Astrocyte of the cerebellum (primary cell): ENCODE measurements around the gene SEC16A.

Experiments
- DNase-seq: peaks from one replicate; pipeline ENCODE4 v3.0.0-alpha.2; 2011; ENCODE audit warnings: low read depth
- H3K4me3 ChIP-seq: 2 replicates; pipeline ENCODE4 v1.5.1; 2011; ENCODE audit warnings: mild to moderate bottlenecking, low read depth, low read length, moderate library complexity
- in situ Hi-C: cut with HindIII; loops from 2 replicates; pipeline ENCODE4 v1.10.0; 2017; ENCODE audit warnings: low sequenced_read_pairs
- TF ChIP-seq, protein P1 (sequence below): IDR thresholded peaks from 2 replicates; pipeline ENCODE4 v1.5.1; 2012; ENCODE audit warnings: low read length, low read depth, moderate library complexity, mild to moderate bottlenecking; ENCODE audit errors: missing control alignments

Gene SEC16A

GRCh38 chr9:136522314-136523237, 39.7 kb upstream of the SEC16A start:
- DNase-seq: no peak
- in situ Hi-C loops: no loop called here

GRCh38 chr9:136521537-136521936, 38.7 kb upstream of the SEC16A start:
- DNase-seq: no peak
- TF ChIP-seq, protein P1, sequence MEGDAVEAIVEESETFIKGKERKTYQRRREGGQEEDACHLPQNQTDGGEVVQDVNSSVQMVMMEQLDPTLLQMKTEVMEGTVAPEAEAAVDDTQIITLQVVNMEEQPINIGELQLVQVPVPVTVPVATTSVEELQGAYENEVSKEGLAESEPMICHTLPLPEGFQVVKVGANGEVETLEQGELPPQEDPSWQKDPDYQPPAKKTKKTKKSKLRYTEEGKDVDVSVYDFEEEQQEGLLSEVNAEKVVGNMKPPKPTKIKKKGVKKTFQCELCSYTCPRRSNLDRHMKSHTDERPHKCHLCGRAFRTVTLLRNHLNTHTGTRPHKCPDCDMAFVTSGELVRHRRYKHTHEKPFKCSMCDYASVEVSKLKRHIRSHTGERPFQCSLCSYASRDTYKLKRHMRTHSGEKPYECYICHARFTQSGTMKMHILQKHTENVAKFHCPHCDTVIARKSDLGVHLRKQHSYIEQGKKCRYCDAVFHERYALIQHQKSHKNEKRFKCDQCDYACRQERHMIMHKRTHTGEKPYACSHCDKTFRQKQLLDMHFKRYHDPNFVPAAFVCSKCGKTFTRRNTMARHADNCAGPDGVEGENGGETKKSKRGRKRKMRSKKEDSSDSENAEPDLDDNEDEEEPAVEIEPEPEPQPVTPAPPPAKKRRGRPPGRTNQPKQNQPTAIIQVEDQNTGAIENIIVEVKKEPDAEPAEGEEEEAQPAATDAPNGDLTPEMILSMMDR: no peak
- in situ Hi-C loops: no loop called here
- no peak overlapping the region for H3K4me3 ChIP-seq

More at GRCh38 chr9:136522314-136523237, 39.7 kb upstream of the SEC16A start:
- no peak overlapping the region for H3K4me3 ChIP-seq
- TF ChIP-seq, protein P1: no peak

GRCh38 chr9:136520053-136520540, 37.3 kb upstream of the SEC16A start:
- no peak overlapping the region for H3K4me3 ChIP-seq
- in situ Hi-C loops: no loop called here
- no peak for DNase-seq
- TF ChIP-seq, protein P1: no peak

GRCh38 chr9:136519263-136520052, 36.6 kb upstream of the SEC16A start:
- TF ChIP-seq, protein P1: no peak

DNA sequence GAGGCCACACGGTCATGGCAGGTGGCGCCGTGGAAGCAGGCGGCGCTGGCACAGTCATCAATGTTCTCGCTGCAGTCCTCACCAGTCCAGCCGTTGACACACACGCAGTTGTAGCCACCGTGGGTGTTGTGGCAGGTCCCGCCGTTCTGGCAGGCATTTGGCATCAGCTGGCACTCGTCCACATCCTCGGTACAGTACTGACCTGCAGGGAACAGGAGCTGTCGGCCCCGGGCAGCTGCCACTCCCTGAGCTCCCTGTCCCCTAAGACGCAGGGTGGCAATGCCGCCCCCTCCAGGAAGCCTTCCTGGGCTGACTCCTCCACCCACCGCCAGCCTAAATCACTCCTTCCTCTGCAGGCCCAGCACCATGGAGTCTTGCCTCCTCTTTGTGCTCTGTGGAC, 35.8 kb upstream of the SEC16A start:
- H3K4me3 ChIP-seq: no peak overlapping the region
- TF ChIP-seq, protein P1: no peak
- in situ Hi-C loops: no loop called here
- DNase-seq: no peak

More at GRCh38 chr9:136519263-136520052, 36.6 kb upstream of the SEC16A start:
- no peak overlapping the region for H3K4me3 ChIP-seq
- DNase-seq: no peak
- in situ Hi-C loops: no loop called here

- no peak overlapping the region for H3K4me3 ChIP-seq
- in situ Hi-C loops: no loop called here
- no peak for DNase-seq
- TF ChIP-seq, protein P1: no peak
Observed at GRCh38 chr9:136517950-136518349, 35.1 kb upstream of the SEC16A start.
